ENCODE data around the gene PEX26.
"Not testable (repeated sequence)": the region's sequence is repeated elsewhere in the genome, so short reads cannot be mapped to it uniquely, and the experiment has no call there.

Gene PEX26

GRCh38 chr22:18120857-18121256 lies 43.1 kb downstream of the PEX26 start:
- TF ChIP-seq CTCF (IDR thresholded peaks at IDR 0.05; ENCODE audit: insufficient read depth, low read depth, low read length, missing control alignments), result no peak
- no peak overlapping the region for H3K4me3 ChIP-seq (ENCODE audit: low read length)
- DNase-seq (ENCODE audit: low read depth), result no peak

- DNase-seq (ENCODE audit: low read depth), result no peak
- H3K4me3 ChIP-seq (ENCODE audit: low read length), result no peak overlapping the region
- TF ChIP-seq CTCF (IDR thresholded peaks at IDR 0.05; ENCODE audit: insufficient read depth, low read depth, low read length, missing control alignments), result no peak
These were observed 43.7 kb downstream of the PEX26 start for GRCh38 chr22:18121506-18121905.

GRCh38 chr22:18121954-18122554 lies 44.3 kb downstream of the PEX26 start:
- DNase-seq (ENCODE audit: low read depth), result no peak
- TF ChIP-seq CTCF (IDR thresholded peaks at IDR 0.05; ENCODE audit: insufficient read depth, low read depth, low read length, missing control alignments), result no peak

GRCh38 chr22:18123476-18124025 lies 45.8 kb downstream of the PEX26 start:
- DNase-seq (ENCODE audit: low read depth), result not testable (repeated sequence)

More at GRCh38 chr22:18121954-18122554, 44.3 kb downstream of the PEX26 start:
- H3K4me3 ChIP-seq (ENCODE audit: low read length), result no peak overlapping the region

GRCh38 chr22:18126606-18127005 lies 48.8 kb downstream of the PEX26 start:
- no peak for TF ChIP-seq CTCF (IDR thresholded peaks at IDR 0.05; ENCODE audit: insufficient read depth, low read depth, low read length, missing control alignments)
- DNase-seq (ENCODE audit: low read depth), result no peak

More at GRCh38 chr22:18123476-18124025, 45.8 kb downstream of the PEX26 start:
- H3K4me3 ChIP-seq (ENCODE audit: low read length), result not testable (repeated sequence)

GRCh38 chr22:18130018-18130417 lies 52.2 kb downstream of the PEX26 start:
- no peak for DNase-seq (ENCODE audit: low read depth)
- TF ChIP-seq CTCF (IDR thresholded peaks at IDR 0.05; ENCODE audit: insufficient read depth, low read depth, low read length, missing control alignments), result no peak
- H3K4me3 ChIP-seq (ENCODE audit: low read length), result no peak overlapping the region

More at GRCh38 chr22:18126606-18127005, 48.8 kb downstream of the PEX26 start:
- no peak overlapping the region for H3K4me3 ChIP-seq (ENCODE audit: low read length)

GRCh38 chr22:18130699-18131429 lies 53.1 kb downstream of the PEX26 start:
- H3K4me3 ChIP-seq (ENCODE audit: low read length), result no peak overlapping the region
- no peak for TF ChIP-seq CTCF (IDR thresholded peaks at IDR 0.05; ENCODE audit: insufficient read depth, low read depth, low read length, missing control alignments)
- no peak for DNase-seq (ENCODE audit: low read depth)

All from epithelial cell of esophagus (primary cell).